ENCODE measurements around the gene IGF2BP3. TPM values are rescaled to one million over a fixed set of nuclear protein-coding genes. Genes with fewer than 3 reads are reported as not detected.

Gene IGF2BP3
- total and polyA plus RNA-seq, 7 experiments from 2014 or later: 0.13 to 1.8 (median 0.80) TPM; not detected in 1

GRCh38 chr7:23469150-23469960 lies 936 bp downstream of the IGF2BP3 start:
- H3K4me3 Mint-ChIP-seq: peak overlapping the region in 8 of 10 donors; percentile 39 to 86 (median 80)
- peaks cover 63 to 75% (median 68%) of the 10 kb centered on the region in 5 donors for H3K27me3 Mint-ChIP-seq
- H3K27me3 ChIP-seq (ENCODE audit: control insufficient read depth in 2 of 2, insufficient read depth in 2 of 2, low read length in 2 of 2): peaks cover 46 to 56% of the 10 kb centered on the region in 2 donors
- H3K9me3 Mint-ChIP-seq: peaks cover 0 to 20% (median 6%) of the 10 kb centered on the region in 11 donors
- ATAC-seq (peak; percentile 55), DNase-seq (peak in 6 of 9 donors; percentile 31 to 56 (median 42))
- intact Hi-C loops (cut with micrococcal nuclease): no loop called here
- ChIA-PET CTCF (no interaction called here), POLR2A (no interaction called here)
- H3K4me1 ChIP-seq (ENCODE audit: control insufficient read depth in 2 of 2, insufficient read depth in 2 of 2, low read length in 2 of 2): peaks cover 26 to 38% of the 10 kb centered on the region in 2 donors
- no peak overlapping the region for H3K27ac ChIP-seq (ENCODE audit: low read depth, low read length)
- H3K36me3 ChIP-seq (ENCODE audit: control insufficient read depth in 2 of 3, insufficient read depth in 3 of 3, low read length in 3 of 3): no peaks in the 10 kb centered on the region
- H3K9me3 ChIP-seq (ENCODE audit: control insufficient read depth in 2 of 3, low read length in 3 of 3): no peaks in the 10 kb centered on the region
- H3K4me3 ChIP-seq (ENCODE audit: low read length): peak overlapping the region; percentile 15
- H3K36me3 Mint-ChIP-seq: peaks cover 0 to 4% (median 3%) of the 10 kb centered on the region in 5 donors
- peak overlapping the region in 3 of 9 donors; percentile 52 to 76 (median 67) for H3K27ac Mint-ChIP-seq
- peaks cover 16 to 40% (median 36%) of the 10 kb centered on the region in 7 donors for H3K4me1 Mint-ChIP-seq

- Histone ChIP-seq H3K4me3 (ENCODE audit: low read length) (peak overlapping the region; percentile 15), H3K27me3 (ENCODE audit: control insufficient read depth in 2 of 2, insufficient read depth in 2 of 2, low read length in 2 of 2) (peaks cover 41 to 53% of the 10 kb centered on the region in 2 donors), H3K27ac (ENCODE audit: low read depth, low read length) (no peak overlapping the region), H3K36me3 (ENCODE audit: control insufficient read depth in 2 of 3, insufficient read depth in 3 of 3, low read length in 3 of 3) (no peaks in the 10 kb centered on the region), H3K4me1 (ENCODE audit: control insufficient read depth in 2 of 2, insufficient read depth in 2 of 2, low read length in 2 of 2) (peaks cover 26 to 32% of the 10 kb centered on the region in 2 donors), H3K9me3 (ENCODE audit: control insufficient read depth in 2 of 3, low read length in 3 of 3) (no peaks in the 10 kb centered on the region)
- intact Hi-C loops (cut with micrococcal nuclease): no loop called here
- DNase-seq: peak in 5 of 9 donors; percentile 14 to 40 (median 25)
- CTCF ChIA-PET: no interaction called here
- Mint-ChIP-seq H3K4me3 (peak overlapping the region; percentile 62 to 79 (median 74)), H3K36me3 (peaks cover 0 to 4% (median 3%) of the 10 kb centered on the region in 5 donors), H3K9me3 (peaks cover 0 to 20% (median 6%) of the 10 kb centered on the region in 11 donors), H3K27ac (peak overlapping the region in 2 of 9 donors; percentile 18 to 43), H3K4me1 (peaks cover 16 to 39% (median 36%) of the 10 kb centered on the region in 7 donors), H3K27me3 (peaks cover 65 to 79% (median 68%) of the 10 kb centered on the region in 5 donors)
- peak; percentile 5 for ATAC-seq
- POLR2A ChIA-PET: interaction anchor here (0.9 kb wide), 1 partner anchor 64 kb away, joined by 3 read pairs; no protein-coding TSS in a partner anchor
Measured at GRCh38 chr7:23468526-23469149, 1.7 kb downstream of the IGF2BP3 start.

- no peaks in the 10 kb centered on the region for H3K9me3 ChIP-seq (ENCODE audit: control insufficient read depth in 2 of 3, low read length in 3 of 3)
- peak; percentile 30 for ATAC-seq
Measured at GRCh38 chr7:23467806-23468525, 2.3 kb downstream of the IGF2BP3 start.

GRCh38 chr7:23467291-23467805 lies 2.9 kb downstream of the IGF2BP3 start:
- Histone ChIP-seq H3K36me3 (ENCODE audit: control insufficient read depth in 2 of 3, insufficient read depth in 3 of 3, low read length in 3 of 3) (no peaks in the 10 kb centered on the region), H3K9me3 (ENCODE audit: control insufficient read depth in 2 of 3, low read length in 3 of 3) (no peaks in the 10 kb centered on the region), H3K27ac (ENCODE audit: low read depth, low read length) (no peak overlapping the region), H3K4me3 (ENCODE audit: low read length) (no peak overlapping the region), H3K27me3 (ENCODE audit: control insufficient read depth in 2 of 2, insufficient read depth in 2 of 2, low read length in 2 of 2) (peaks cover 28 to 40% of the 10 kb centered on the region in 2 donors), H3K4me1 (ENCODE audit: control insufficient read depth in 2 of 2, insufficient read depth in 2 of 2, low read length in 2 of 2) (peaks cover 26 to 32% of the 10 kb centered on the region in 2 donors)
- no peak for DNase-seq
- Mint-ChIP-seq H3K27ac (peak overlapping the region in 2 of 9 donors; percentile 55 to 62), H3K36me3 (peaks cover 0 to 4% (median 0%) of the 10 kb centered on the region in 5 donors), H3K27me3 (peaks cover 58 to 81% (median 68%) of the 10 kb centered on the region in 5 donors), H3K4me1 (peaks cover 16 to 37% (median 32%) of the 10 kb centered on the region in 7 donors), H3K4me3 (peak overlapping the region; percentile 7 to 77 (median 70)), H3K9me3 (peaks cover 0 to 13% (median 4%) of the 10 kb centered on the region in 11 donors)
- ChIA-PET POLR2A (no interaction called here), CTCF (interaction anchor here (0.6 kb wide), 1 partner anchor 39 kb away, joined by 3 read pairs; no protein-coding TSS in a partner anchor)
- intact Hi-C loops (cut with micrococcal nuclease): loop anchor here in 1 of 2 donors (1.0 kb wide), 2 partner anchors 9 to 194 kb away; no protein-coding TSS in a partner anchor
- no peak for ATAC-seq

More at GRCh38 chr7:23467806-23468525, 2.3 kb downstream of the IGF2BP3 start:
- H3K36me3 Mint-ChIP-seq: peaks cover 0 to 4% (median 0%) of the 10 kb centered on the region in 5 donors
- H3K4me1 ChIP-seq (ENCODE audit: control insufficient read depth in 2 of 2, insufficient read depth in 2 of 2, low read length in 2 of 2): peaks cover 26 to 32% of the 10 kb centered on the region in 2 donors
- CTCF ChIA-PET: no interaction called here
- H3K4me3 Mint-ChIP-seq: peak overlapping the region; percentile 21 to 79 (median 74)
- H3K27me3 Mint-ChIP-seq: peaks cover 59 to 80% (median 68%) of the 10 kb centered on the region in 5 donors
- intact Hi-C loops (cut with micrococcal nuclease): loop anchor here in 1 of 2 donors (1.0 kb wide), 2 partner anchors 8 to 195 kb away; no protein-coding TSS in a partner anchor
- peaks cover 0 to 15% (median 8%) of the 10 kb centered on the region in 11 donors for H3K9me3 Mint-ChIP-seq
- peaks cover 16 to 38% (median 32%) of the 10 kb centered on the region in 7 donors for H3K4me1 Mint-ChIP-seq
- DNase-seq: peak in 6 of 9 donors; percentile 14 to 36 (median 28)
- H3K27me3 ChIP-seq (ENCODE audit: control insufficient read depth in 2 of 2, insufficient read depth in 2 of 2, low read length in 2 of 2): peaks cover 34 to 46% of the 10 kb centered on the region in 2 donors
- peak overlapping the region in 3 of 9 donors; percentile 18 to 64 (median 54) for H3K27ac Mint-ChIP-seq
- H3K4me3 ChIP-seq (ENCODE audit: low read length): no peak overlapping the region
- H3K27ac ChIP-seq (ENCODE audit: low read depth, low read length): no peak overlapping the region
- POLR2A ChIA-PET: interaction anchor here (0.9 kb wide), 1 partner anchor 64 kb away, joined by 3 read pairs; no protein-coding TSS in a partner anchor
- H3K36me3 ChIP-seq (ENCODE audit: control insufficient read depth in 2 of 3, insufficient read depth in 3 of 3, low read length in 3 of 3): no peaks in the 10 kb centered on the region

GRCh38 chr7:23462846-23463245 lies 7.4 kb downstream of the IGF2BP3 start:
- Mint-ChIP-seq H3K27ac (peak overlapping the region in 1 of 9 donors; percentile 23), H3K27me3 (peaks cover 56 to 81% (median 64%) of the 10 kb centered on the region in 5 donors), H3K36me3 (peaks cover 0 to 5% (median 0%) of the 10 kb centered on the region in 5 donors), H3K4me1 (peaks cover 4 to 22% (median 9%) of the 10 kb centered on the region in 7 donors), H3K9me3 (peaks cover 0 to 3% (median 0%) of the 10 kb centered on the region in 11 donors), H3K4me3 (no peak overlapping the region)
- CTCF ChIA-PET: interaction anchor here (1.5 kb wide), 1 partner anchor 190 kb away, joined by 8 read pairs; no protein-coding TSS in a partner anchor
- Histone ChIP-seq H3K4me1 (ENCODE audit: control insufficient read depth in 2 of 2, insufficient read depth in 2 of 2, low read length in 2 of 2) (peaks cover 0 to 7% of the 10 kb centered on the region in 2 donors), H3K9me3 (ENCODE audit: control insufficient read depth in 2 of 3, low read length in 3 of 3) (no peaks in the 10 kb centered on the region), H3K27ac (ENCODE audit: low read depth, low read length) (no peak overlapping the region), H3K4me3 (ENCODE audit: low read length) (no peak overlapping the region), H3K27me3 (ENCODE audit: control insufficient read depth in 2 of 2, insufficient read depth in 2 of 2, low read length in 2 of 2) (peaks cover 9 to 14% of the 10 kb centered on the region in 2 donors), H3K36me3 (ENCODE audit: control insufficient read depth in 2 of 3, insufficient read depth in 3 of 3, low read length in 3 of 3) (no peaks in the 10 kb centered on the region)
- DNase-seq (peak in 1 of 9 donors; percentile 10), ATAC-seq (peak; percentile 48)
- POLR2A ChIA-PET: interaction anchor here (1.1 kb wide), 1 partner anchor 10 kb away, joined by 3 read pairs; no protein-coding TSS in a partner anchor
- intact Hi-C loops (cut with micrococcal nuclease): loop anchor here (1.0 to 2.0 kb wide), 3 partner anchors 186 to 190 kb away; no protein-coding TSS in a partner anchor
